MCF 10A (cell line): Measurements from ENCODE around the gene CREB3L2. TPM values are rescaled to one million over a fixed set of nuclear protein-coding genes. Genes with fewer than 3 reads are reported as not detected.

Source experiments
- BruUV-seq: library from RNA; stranded (reverse); fragments of 400-500 nt; replicated peaks from 2 replicates; lab custom pipeline; 2021; lab: Mats Ljungman, UMichigan
- CTCF ChIA-PET: fragments of 300-600 bp; sonication (Branson Sonifier 250); formaldehyde crosslinking; extraction: SDS; loops from one replicate; lab custom pipeline; 2021; ENCODE audit warnings: antibody characterized with exemption, inconsistent platforms; lab: Yijun Ruan, JAX
- POLR2A ChIA-PET: fragments of 300-600, 350-650 bp; sonication (Branson Sonifier 250); formaldehyde crosslinking; extraction: SDS; loops from one replicate; lab custom pipeline; 2020; ENCODE audit warnings: antibody characterized with exemption, inconsistent platforms; lab: Yijun Ruan, JAX
- DNase-seq: peaks from one replicate; pipeline ENCODE4 v3.0.0-alpha.2; 2018; ENCODE audit not compliant: unreplicated experiment
- H3K27ac Mint-ChIP-seq: one replicate; pipeline ENCODE4 v1.8.0; 2022; ENCODE audit warnings: mild to moderate bottlenecking, low read depth, mixed read lengths; ENCODE audit not compliant: unreplicated experiment
- H3K27me3 Mint-ChIP-seq: one replicate; pipeline ENCODE4 v1.8.0; 2022; ENCODE audit warnings: mixed read lengths; ENCODE audit not compliant: insufficient read depth, unreplicated experiment
- H3K36me3 Mint-ChIP-seq: one replicate; pipeline ENCODE4 v1.8.0; 2022; ENCODE audit warnings: mild to moderate bottlenecking, moderate library complexity, mixed read lengths; ENCODE audit not compliant: insufficient read depth, unreplicated experiment
- H3K4me1 Mint-ChIP-seq: one replicate; pipeline ENCODE4 v1.8.0; 2022; ENCODE audit warnings: mixed read lengths; ENCODE audit not compliant: insufficient read depth, unreplicated experiment
- H3K4me3 Mint-ChIP-seq: one replicate; pipeline ENCODE4 v1.8.0; 2022; ENCODE audit warnings: mild to moderate bottlenecking, moderate library complexity, mixed read lengths; ENCODE audit not compliant: unreplicated experiment
- H3K9me3 Mint-ChIP-seq: one replicate; pipeline ENCODE4 v1.8.0; 2022; ENCODE audit warnings: mixed read lengths; ENCODE audit not compliant: unreplicated experiment
- CTCF ChIP-seq: fragments of 200-600 bp; IDR thresholded peaks from one replicate; pipeline ENCODE4 v1.8.0; 2022; ENCODE audit warnings: antibody characterized with exemption, mild to moderate bottlenecking; ENCODE audit not compliant: unreplicated experiment
- intact Hi-C: fragments of 100-400 bp; cut with micrococcal nuclease; formaldehyde crosslinking; loops from 2 replicates; pipeline ENCODE4 v1.14.1; 2022
- total RNA-seq: library from RNA; stranded (reverse); gene quantifications from 2 replicates; pipeline ENCODE4 v1.2.3, GENCODE V29; 2022

CREB3L2 gene
- total RNA-seq, 1 experiment from 2014 or later = 74.2 TPM

- intact Hi-C loops = loop anchor here (1.0 to 10.0 kb wide), 3 partner anchors 105 to 961 kb away; no protein-coding TSS in a partner anchor
- H3K4me1 Mint-ChIP-seq = peaks cover 8% of the 10 kb centered on the region
- peak; percentile 62 for TF ChIP-seq CTCF
- ChIA-PET POLR2A (interaction anchor here (0.6 to 1.9 kb wide), 5 partner anchors 96 to 254 kb away, joined by 3 to 7 read pairs (median 3); partner anchors contain the start of gene CREB3L2), CTCF (interaction anchor here (0.5 to 20.5 kb wide), 65 partner anchors 9 to 1460 kb away, joined by 3 to 563 read pairs (median 4); partner anchors contain the start of gene CREB3L2)
- peaks cover 87% of the 10 kb centered on the region for H3K36me3 Mint-ChIP-seq
- no peaks in the 10 kb centered on the region for H3K9me3 Mint-ChIP-seq
- peak; percentile 81 for DNase-seq
- H3K27ac Mint-ChIP-seq = no peak overlapping the region
- no TSS peak for BruUV-seq
- H3K27me3 Mint-ChIP-seq = no peaks in the 10 kb centered on the region
- no peak overlapping the region for H3K4me3 Mint-ChIP-seq
Observed at GRCh38 chr7:137903382-137904169, 98.3 kb downstream of the CREB3L2 start.

GRCh38 chr7:137900137-137900536 is 101.7 kb downstream of the CREB3L2 start:
- intact Hi-C loops = loop anchor here (10.0 kb wide), 1 partner anchor 965 kb away; no protein-coding TSS in a partner anchor
- DNase-seq = no peak
- Mint-ChIP-seq H3K27ac (peak overlapping the region; percentile 42), H3K27me3 (no peaks in the 10 kb centered on the region), H3K36me3 (peaks cover 86% of the 10 kb centered on the region), H3K9me3 (no peaks in the 10 kb centered on the region), H3K4me3 (no peak overlapping the region), H3K4me1 (peaks cover 10% of the 10 kb centered on the region)
- BruUV-seq = no TSS peak
- CTCF ChIA-PET = interaction anchor here (0.6 to 20.5 kb wide), 25 partner anchors 9 to 839 kb away, joined by 3 to 563 read pairs (median 6); partner anchors contain the start of gene CREB3L2
- TF ChIP-seq CTCF = no peak
- POLR2A ChIA-PET = interaction anchor here (0.7 kb wide), 1 partner anchor 294 kb away, joined by 3 read pairs; no protein-coding TSS in a partner anchor

GRCh38 chr7:137898839-137899721 is 102.8 kb downstream of the CREB3L2 start:
- ChIA-PET CTCF (interaction anchor here (0.5 to 20.5 kb wide), 26 partner anchors 8 to 1300 kb away, joined by 3 to 563 read pairs (median 6); partner anchors contain the start of gene CREB3L2), POLR2A (no interaction called here)
- Mint-ChIP-seq H3K9me3 (no peaks in the 10 kb centered on the region), H3K27ac (peak overlapping the region; percentile 81), H3K36me3 (peaks cover 84% of the 10 kb centered on the region), H3K27me3 (no peaks in the 10 kb centered on the region), H3K4me1 (peaks cover 10% of the 10 kb centered on the region), H3K4me3 (no peak overlapping the region)
- peak; percentile 92 for TF ChIP-seq CTCF
- BruUV-seq = no TSS peak
- intact Hi-C loops = loop anchor here (1.0 to 2.0 kb wide), 3 partner anchors 82 to 292 kb away; no protein-coding TSS in a partner anchor
- DNase-seq = peak; percentile 76
